Stimulated activated naive CD4-positive, alpha-beta T cell (primary cell): ENCODE measurements around the gene SOS2.

ENCODE experiments used
- DNase-seq, 6 experiments: peaks; one replicate each; lab custom pipeline; 2025; lab: John Stamatoyannopoulos, UW

The SOS2 gene

DNA sequence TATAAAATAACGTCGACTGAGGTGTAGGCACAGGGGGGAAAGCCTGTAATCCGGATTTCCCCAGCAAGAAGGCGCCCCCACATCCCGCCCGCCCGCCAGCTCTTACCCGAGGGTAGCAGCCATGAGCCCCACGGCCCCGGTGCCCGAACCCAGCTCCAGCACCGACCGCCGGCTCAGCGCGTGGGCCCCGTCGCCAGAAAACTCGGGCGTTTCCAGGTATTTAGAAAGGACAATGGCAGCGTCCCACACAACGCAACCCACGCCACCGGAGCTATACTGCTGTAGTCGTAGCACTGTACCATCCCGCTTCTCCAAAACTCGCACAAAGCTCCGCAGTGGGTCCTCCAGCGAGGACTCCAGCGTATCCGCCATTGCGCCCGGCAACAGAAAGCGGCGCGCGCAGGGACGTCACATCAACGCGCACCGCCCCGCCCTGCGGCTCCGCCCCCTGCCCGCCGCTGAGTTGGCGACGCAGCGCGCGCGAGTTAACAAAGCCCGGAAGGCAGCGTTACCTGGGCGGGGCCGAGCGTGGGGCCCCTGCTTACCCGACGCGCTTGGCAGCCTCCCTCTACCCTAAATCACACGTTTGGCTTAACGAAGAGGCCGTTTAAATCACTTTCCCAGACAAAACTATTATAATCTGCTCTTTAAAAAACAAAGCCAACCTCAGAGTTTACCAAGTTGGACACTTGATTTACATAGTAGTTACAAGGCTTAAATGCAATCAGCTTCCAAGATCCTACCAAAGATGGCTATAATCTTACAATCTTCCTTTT lies 115.0 kb downstream of the SOS2 start, which contains the start of gene VCPKMT:
Gene VCPKMT (minus strand): TSS at position 392 of the 776 bp plus-strand sequence. CDS start 20 bp downstream, at position 372.
- DNase-seq, result peak; percentile 92 to 95 (median 93)

DNA sequence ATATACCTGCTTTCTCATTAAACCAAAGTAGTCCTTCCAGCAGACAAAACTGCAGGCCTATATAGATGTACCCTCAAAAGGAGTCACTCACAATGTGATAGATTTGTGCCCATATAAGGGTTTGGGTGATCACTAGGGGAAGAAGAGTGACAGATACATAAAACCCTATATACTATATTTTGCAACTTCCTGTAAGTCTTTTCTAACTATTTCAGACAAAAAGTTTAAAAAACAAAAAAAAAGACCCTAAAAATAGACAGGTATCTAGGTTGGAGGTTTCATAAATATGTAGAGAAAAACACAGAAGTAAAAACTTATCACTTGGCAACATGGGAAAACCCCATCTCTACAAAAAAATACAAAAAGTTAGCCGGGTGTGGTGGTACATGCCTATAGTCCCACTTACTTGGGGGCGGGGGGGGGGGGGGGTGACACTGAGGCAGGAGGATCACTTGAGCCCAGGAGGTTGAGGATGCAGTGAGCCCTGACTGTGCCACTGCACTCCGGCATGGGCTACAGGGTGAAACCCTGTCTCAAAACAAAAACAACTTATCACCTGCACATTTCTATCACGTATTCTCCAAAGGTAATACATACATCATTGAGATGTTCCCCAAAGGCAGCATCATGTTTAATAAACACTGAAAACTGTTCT lies 117.9 kb downstream of the SOS2 start:
- no peak for DNase-seq

- DNase-seq, result no peak
Measured at GRCh38 chr14:50110323-50111037, 120.9 kb downstream of the SOS2 start.

DNA sequence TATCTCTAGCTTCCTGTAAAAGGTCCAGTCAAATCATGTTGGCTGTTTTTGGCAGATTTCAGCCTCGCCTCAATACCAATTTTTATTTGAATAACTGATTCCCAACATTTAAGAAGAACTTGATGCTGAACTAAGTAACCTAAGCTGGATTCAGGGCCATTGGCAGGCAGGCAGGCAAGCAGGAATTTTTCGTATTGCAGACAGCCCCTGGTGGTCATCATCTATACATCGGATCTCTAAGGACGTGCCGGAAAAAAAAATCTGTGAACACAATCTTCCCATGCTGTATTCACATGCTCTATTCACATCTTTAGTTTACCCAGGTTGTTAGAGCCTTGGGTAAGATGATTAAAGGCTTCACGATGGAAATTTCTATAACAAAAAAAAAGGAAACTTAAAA lies 122.0 kb downstream of the SOS2 start:
- no peak for DNase-seq

- no peak for DNase-seq
Measured at GRCh38 chr14:50107850-50108249, 123.5 kb downstream of the SOS2 start.

DNA sequence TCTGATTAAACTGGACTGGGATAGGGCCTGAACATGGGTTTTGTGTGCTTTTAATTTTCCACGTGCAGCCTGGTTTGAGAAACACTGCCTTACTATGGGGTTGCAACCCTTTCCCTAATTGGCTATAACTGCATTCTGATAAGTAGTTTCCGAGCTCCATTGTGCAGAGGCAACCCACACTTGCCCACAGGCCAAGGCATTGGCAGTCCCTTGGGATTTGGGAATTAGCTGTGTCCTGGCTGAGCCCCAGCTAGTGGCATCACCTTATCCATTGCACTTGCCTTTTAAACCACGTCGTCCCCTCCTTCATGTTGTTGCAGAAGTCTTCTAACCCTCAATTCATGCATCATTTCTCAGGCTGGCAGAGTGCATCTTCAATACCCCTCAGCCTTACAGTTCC lies 125.2 kb downstream of the SOS2 start:
- DNase-seq, result no peak

DNA sequence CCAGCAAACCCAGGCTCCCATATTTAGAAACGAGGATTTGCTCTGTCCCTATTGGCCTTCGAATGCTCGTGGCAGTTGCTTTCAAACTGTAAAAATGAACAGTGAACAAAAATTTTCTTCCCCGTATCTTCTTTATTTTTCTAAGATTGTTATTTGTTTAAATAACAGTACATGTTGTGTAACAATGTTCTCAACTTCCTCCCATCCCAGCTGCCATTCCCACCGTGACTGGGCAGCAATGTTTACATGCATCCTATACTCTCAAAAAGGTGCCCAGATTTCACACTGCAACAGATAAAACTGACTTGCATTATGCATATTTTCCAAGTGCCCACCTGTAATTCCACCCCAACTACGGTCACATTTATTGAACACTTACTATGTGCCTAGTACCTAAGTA lies 127.8 kb downstream of the SOS2 start:
- DNase-seq, result no peak

DNA sequence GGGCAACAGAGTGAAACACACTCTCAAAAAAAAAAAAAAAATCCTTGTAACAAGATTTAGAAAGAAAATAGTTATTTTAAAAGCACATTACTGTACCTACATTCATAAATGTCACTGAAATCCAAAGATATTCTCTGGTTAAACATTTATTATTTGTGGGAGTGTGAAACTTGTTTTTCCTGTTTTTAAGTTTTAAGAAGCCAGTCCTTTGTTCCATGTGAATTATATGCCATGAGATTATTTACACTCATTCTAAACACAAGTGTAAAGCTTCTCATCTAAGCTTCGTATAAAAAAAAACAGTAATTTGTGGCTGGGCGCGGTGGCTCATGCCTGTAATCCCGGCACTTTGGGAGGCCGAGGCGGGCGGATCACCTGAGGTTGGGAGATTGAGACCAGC lies 130.0 kb downstream of the SOS2 start:
- no peak for DNase-seq

GRCh38 chr14:50100805-50101204 lies 130.6 kb downstream of the SOS2 start:
- DNase-seq, result no peak

DNA sequence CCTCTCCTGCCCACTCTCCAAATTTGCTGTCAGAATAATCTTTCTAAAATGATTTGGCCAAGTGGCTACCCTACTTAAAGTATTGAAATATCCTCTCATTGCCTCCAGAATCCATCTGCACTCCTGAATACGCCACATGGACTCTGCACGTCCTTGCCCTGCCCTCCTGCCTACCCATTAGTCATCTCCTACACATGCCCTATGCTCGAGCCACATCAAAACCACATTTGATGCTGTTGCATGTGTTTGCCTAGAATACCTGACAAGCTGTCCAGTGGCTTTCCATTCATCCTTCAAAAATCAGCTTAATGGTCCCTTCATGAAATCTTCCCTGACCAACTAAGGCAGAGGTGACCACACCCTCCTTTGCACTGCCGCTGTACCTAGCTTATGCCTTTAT lies 132.0 kb downstream of the SOS2 start:
- no peak for DNase-seq

DNA sequence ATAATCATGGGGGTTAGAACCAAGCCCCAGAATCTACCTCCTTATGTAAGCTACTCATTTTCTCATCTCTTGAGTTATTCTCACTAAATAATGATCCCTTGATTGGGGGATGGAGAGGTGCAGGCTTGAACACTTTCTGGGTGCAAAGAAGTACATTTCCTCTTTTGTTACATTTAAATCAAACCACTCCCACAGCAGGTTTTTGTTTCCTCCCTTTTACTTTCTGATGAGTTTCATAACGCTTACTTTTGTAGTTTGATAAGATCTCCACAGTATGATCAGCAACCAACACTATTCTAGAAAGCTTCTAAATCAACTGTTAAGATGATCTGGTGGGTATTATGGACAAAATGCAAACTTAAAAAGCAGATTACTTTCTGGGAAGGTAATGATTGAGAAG lies 135.5 kb downstream of the SOS2 start:
- peak in 3 of 6 experiments; percentile 47 to 65 (median 65) for DNase-seq

GRCh38 chr14:50094056-50094755 lies 137.2 kb downstream of the SOS2 start:
- no peak for DNase-seq

GRCh38 chr14:50093496-50093895 lies 137.9 kb downstream of the SOS2 start:
- DNase-seq, result no peak

GRCh38 chr14:50092006-50092555 lies 139.3 kb downstream of the SOS2 start:
- no peak for DNase-seq

- no peak for DNase-seq
Measured at GRCh38 chr14:50091240-50091913, 140.0 kb downstream of the SOS2 start.

- peak in 2 of 6 experiments; percentile 32 to 41 for DNase-seq
Measured at GRCh38 chr14:50089208-50089607, 142.2 kb downstream of the SOS2 start.

GRCh38 chr14:50088731-50089130 lies 142.6 kb downstream of the SOS2 start:
- DNase-seq, result no peak

GRCh38 chr14:50088117-50088515 lies 143.3 kb downstream of the SOS2 start:
- no peak for DNase-seq

- DNase-seq, result peak in 3 of 6 experiments; percentile 49 to 66 (median 53)
Measured at GRCh38 chr14:50087341-50088116, 143.8 kb downstream of the SOS2 start.

DNA sequence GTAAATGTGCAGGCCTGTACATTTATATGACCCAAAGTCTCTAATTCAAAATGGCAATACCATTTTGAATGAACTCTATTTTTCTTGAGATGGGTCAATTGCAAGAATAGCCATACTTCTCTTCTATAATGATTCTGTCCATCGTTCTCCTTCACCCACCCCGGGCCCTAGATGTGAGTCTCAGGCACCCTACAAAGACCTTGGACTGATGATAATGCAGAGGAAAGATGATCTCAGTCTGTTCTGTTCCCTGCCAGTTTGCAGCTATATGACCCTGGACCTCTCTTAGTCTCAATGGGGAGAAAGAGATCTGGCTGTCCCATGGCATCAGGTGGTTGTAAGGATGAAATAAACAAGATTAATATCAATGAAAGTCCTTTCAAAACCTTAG lies 145.1 kb downstream of the SOS2 start:
- no peak for DNase-seq
